Epithelial cell of esophagus (primary cell): ENCODE data around the gene HEXIM1.

Experiments
- DNase-seq: peaks from one replicate; pipeline ENCODE4 v3.0.0; 2010; ENCODE audit warnings: low read depth
- H3K4me3 ChIP-seq: 2 replicates; pipeline ENCODE4 v1.5.1; 2011; ENCODE audit warnings: mild to moderate bottlenecking, low read length, control low read depth
- CTCF ChIP-seq: IDR thresholded peaks from 2 replicates; pipeline ENCODE4 v1.5.1; 2011; ENCODE audit warnings: low read depth, mild to moderate bottlenecking, low read length, control low read depth, inconsistent platforms; ENCODE audit not compliant: insufficient read depth; ENCODE audit errors: missing control alignments

Gene HEXIM1

GRCh38 chr17:45147581-45148182, 593 bp upstream of the HEXIM1 start:
- TF ChIP-seq CTCF, result no peak
- peak; percentile 90 for DNase-seq
- H3K4me3 ChIP-seq, result peak overlapping the region; percentile 88

GRCh38 chr17:45149037-45149668, 878 bp downstream of the HEXIM1 start:
- peak; percentile 86 for TF ChIP-seq CTCF
- DNase-seq, result peak; percentile 82

GRCh38 chr17:45149669-45150664, 1.7 kb downstream of the HEXIM1 start:
- peak; percentile 69 for DNase-seq
- TF ChIP-seq CTCF, result no peak
- peak overlapping the region; percentile 91 for H3K4me3 ChIP-seq

More at GRCh38 chr17:45149037-45149668, 878 bp downstream of the HEXIM1 start:
- peak overlapping the region; percentile 91 for H3K4me3 ChIP-seq

GRCh38 chr17:45150911-45151809, 2.9 kb downstream of the HEXIM1 start:
- peak overlapping the region; percentile 91 for H3K4me3 ChIP-seq
- DNase-seq, result no peak
- TF ChIP-seq CTCF, result no peak

GRCh38 chr17:45155029-45155428, 6.8 kb downstream of the HEXIM1 start:
- no peak for TF ChIP-seq CTCF

GRCh38 chr17:45155483-45155882, 7.2 kb downstream of the HEXIM1 start:
- no peak for TF ChIP-seq CTCF
- no peak overlapping the region for H3K4me3 ChIP-seq
- DNase-seq, result peak; percentile 36

More at GRCh38 chr17:45155029-45155428, 6.8 kb downstream of the HEXIM1 start:
- H3K4me3 ChIP-seq, result no peak overlapping the region
- DNase-seq, result peak; percentile 41
